A549 (cell line): Measurements from ENCODE around the gene TMED4.

Source experiments
- POLR2A ChIP-seq: IDR thresholded peaks from 2 replicates; pipeline ENCODE4 v1.6.1; 2012; ENCODE audit warnings: mild to moderate bottlenecking, low read length
- POLR2AphosphoS2 ChIP-seq: conservative IDR thresholded peaks from 2 replicates; pipeline ENCODE4 v1.6.1; 2012; ENCODE audit warnings: low read length, improper control_type of control experiment, inconsistent platforms
- TF ChIP-seq, protein P1 (sequence below): fragments of >200 bp; sonication (Bioruptor Twin); formaldehyde crosslinking; IDR thresholded peaks from 3 replicates; pipeline ENCODE4 v1.5.1; 2016
- TF ChIP-seq, protein P2 (sequence below): fragments of 200-600 bp; sonication (generic); IDR thresholded peaks from 2 replicates; pipeline ENCODE4 v1.6.1; 2016; ENCODE audit warnings: antibody characterized with exemption, mild to moderate bottlenecking, moderate library complexity

DNA sequence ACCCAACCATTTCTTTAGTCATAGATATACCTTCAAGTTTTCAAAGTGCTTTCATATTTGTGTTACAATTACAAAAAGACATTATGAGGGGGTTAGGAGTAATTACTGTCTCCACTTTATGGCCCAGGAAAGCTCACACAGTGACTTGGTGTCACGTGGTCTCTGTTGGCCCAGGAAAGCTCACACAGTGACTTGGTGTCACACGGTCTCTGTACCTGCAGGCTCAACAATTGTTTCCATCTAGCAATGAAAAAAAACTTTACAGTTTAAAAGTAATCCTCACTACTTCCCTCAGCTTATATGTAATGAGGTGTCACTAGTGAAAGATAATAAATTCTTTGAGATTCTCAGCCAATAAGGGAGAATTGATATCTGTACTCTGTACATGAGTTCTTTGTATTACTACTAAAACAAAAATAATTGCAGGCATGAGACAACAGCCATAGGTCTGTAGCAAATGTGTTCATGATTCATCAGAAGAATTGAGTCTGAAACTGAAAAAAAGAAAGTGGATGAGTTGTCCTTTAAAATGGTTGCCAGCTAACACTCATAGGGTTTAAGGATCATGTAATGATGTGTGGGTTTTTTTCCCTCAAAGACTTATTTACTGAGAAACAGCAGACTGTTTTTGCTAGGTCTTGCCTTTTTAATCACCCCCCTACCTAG lies 35.3 kb upstream of the TMED4 start:
- TF ChIP-seq POLR2AphosphoS2 (no peak), POLR2A (no peak)
- TF ChIP-seq, protein P1, sequence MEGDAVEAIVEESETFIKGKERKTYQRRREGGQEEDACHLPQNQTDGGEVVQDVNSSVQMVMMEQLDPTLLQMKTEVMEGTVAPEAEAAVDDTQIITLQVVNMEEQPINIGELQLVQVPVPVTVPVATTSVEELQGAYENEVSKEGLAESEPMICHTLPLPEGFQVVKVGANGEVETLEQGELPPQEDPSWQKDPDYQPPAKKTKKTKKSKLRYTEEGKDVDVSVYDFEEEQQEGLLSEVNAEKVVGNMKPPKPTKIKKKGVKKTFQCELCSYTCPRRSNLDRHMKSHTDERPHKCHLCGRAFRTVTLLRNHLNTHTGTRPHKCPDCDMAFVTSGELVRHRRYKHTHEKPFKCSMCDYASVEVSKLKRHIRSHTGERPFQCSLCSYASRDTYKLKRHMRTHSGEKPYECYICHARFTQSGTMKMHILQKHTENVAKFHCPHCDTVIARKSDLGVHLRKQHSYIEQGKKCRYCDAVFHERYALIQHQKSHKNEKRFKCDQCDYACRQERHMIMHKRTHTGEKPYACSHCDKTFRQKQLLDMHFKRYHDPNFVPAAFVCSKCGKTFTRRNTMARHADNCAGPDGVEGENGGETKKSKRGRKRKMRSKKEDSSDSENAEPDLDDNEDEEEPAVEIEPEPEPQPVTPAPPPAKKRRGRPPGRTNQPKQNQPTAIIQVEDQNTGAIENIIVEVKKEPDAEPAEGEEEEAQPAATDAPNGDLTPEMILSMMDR: no peak
- TF ChIP-seq, protein P2, sequence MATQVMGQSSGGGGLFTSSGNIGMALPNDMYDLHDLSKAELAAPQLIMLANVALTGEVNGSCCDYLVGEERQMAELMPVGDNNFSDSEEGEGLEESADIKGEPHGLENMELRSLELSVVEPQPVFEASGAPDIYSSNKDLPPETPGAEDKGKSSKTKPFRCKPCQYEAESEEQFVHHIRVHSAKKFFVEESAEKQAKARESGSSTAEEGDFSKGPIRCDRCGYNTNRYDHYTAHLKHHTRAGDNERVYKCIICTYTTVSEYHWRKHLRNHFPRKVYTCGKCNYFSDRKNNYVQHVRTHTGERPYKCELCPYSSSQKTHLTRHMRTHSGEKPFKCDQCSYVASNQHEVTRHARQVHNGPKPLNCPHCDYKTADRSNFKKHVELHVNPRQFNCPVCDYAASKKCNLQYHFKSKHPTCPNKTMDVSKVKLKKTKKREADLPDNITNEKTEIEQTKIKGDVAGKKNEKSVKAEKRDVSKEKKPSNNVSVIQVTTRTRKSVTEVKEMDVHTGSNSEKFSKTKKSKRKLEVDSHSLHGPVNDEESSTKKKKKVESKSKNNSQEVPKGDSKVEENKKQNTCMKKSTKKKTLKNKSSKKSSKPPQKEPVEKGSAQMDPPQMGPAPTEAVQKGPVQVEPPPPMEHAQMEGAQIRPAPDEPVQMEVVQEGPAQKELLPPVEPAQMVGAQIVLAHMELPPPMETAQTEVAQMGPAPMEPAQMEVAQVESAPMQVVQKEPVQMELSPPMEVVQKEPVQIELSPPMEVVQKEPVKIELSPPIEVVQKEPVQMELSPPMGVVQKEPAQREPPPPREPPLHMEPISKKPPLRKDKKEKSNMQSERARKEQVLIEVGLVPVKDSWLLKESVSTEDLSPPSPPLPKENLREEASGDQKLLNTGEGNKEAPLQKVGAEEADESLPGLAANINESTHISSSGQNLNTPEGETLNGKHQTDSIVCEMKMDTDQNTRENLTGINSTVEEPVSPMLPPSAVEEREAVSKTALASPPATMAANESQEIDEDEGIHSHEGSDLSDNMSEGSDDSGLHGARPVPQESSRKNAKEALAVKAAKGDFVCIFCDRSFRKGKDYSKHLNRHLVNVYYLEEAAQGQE: no peak
